ENCODE measurements around the gene RGS12.
A peak's percentile ranks its signal among the peaks of the same experiment; 100 is the strongest.

RGS12 gene

DNA sequence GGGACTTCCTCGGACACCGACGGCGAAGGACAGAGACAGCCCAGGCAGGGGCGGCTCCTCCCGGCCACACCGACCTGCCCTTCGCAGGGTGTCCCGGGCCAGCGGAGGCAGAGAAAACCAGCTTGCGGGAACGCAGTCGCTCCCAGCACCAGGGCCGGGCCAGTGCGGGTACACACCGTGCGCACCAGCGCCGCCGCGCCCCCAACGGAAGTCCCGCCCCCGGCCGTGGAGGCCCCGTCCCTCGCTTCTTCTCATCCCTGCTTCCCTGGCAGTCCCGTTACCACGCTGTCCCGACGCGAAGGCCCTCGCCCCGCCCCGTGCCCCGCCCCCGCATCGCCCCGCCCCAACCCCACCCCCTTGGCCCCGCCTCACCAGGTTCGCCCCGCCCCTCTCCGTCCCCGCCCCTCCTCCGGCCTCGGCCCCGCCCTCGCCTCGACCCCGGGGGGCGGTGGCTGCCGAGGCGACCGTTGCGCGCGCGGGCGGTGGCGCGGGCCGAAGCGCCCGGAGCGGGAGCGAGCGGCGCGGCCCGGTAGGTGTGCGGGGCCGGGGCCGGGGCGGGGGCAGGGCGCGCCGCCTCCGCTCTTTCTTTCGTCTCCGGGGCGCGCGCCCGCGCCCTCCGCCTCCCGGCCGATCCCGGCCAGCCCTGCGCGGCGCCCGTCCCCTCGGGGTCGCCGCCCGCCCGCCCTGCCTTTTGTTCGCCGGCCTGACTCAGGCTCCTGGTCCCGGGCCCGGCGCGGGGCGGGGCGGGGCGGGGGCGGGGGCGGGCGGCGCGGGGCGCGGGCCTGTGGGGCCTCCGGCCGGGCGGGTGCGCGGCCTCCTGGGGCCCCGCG is at the start of gene RGS12:
Gene RGS12, plus strand, starts transcription at position 451 of the 830 bp plus-strand sequence. CDS start 23,150 bp downstream, outside the sequence.
- DNase-seq, result peak; percentile 89

- no peak for DNase-seq
Observed at GRCh38 chr4:3243136-3243780, 49.6 kb upstream of the RGS12 start.

DNA sequence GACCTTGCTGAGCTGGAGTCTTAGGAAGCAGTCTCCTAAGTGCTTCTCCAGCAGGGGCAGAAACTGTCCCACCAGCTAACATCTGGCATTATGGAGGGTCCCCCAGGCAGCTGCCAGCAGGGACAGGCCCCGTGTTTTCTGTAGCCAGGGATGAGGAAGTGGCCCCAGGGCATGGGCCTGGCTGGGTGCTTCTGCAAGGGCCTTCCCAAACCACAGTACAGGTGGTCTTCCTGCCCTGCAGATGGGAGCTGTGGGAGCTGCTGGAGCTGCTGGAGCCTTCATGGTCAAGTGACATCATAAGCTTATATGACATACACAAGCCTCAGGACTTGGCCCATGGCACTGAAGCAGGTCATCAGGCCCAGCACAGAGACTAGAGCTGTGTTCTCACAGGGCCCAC is 48.8 kb upstream of the RGS12 start:
- DNase-seq, result no peak

DNA sequence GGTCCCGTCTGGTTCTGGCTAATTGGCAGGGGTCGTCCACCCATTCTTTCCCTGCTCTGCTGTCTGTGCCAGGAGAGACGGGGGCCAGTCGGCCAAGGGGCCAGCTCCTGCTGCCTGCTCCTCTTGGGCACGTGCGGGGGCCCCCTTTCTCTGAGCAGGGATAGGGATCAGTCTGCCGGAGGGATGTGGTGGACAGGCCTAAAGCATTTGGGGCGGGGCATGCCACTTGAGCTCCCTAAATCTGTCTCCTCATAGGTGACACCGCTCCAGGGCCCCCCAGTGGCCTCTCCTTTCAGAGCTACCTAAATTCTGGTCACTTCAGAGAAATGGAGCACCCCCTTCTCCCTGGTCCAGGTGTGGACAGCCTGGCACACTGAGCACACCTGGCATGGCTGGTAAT is 48.1 kb upstream of the RGS12 start:
- no peak for DNase-seq

GRCh38 chr4:3245676-3246075 is 47.1 kb upstream of the RGS12 start:
- DNase-seq, result no peak

GRCh38 chr4:3246458-3247398 is 46.1 kb upstream of the RGS12 start:
- no peak for DNase-seq

- DNase-seq, result no peak
Observed at GRCh38 chr4:3247399-3248177, 45.2 kb upstream of the RGS12 start.

DNA sequence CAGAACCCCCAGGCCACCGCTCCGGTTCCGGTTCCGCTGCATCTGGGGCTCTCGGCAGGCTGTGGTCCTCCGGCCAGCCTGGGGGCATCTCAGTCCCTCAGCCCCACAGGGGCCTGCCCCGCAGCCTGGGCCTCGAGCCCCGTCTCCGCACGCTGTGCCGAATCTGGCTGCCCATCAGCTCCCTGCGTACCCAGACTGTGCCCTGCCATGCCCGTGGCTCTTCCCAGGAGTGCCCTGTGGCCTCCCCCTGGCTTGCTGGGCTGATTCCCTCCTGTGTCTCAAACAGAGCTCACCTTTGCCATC is 44.7 kb upstream of the RGS12 start:
- DNase-seq, result no peak

DNA sequence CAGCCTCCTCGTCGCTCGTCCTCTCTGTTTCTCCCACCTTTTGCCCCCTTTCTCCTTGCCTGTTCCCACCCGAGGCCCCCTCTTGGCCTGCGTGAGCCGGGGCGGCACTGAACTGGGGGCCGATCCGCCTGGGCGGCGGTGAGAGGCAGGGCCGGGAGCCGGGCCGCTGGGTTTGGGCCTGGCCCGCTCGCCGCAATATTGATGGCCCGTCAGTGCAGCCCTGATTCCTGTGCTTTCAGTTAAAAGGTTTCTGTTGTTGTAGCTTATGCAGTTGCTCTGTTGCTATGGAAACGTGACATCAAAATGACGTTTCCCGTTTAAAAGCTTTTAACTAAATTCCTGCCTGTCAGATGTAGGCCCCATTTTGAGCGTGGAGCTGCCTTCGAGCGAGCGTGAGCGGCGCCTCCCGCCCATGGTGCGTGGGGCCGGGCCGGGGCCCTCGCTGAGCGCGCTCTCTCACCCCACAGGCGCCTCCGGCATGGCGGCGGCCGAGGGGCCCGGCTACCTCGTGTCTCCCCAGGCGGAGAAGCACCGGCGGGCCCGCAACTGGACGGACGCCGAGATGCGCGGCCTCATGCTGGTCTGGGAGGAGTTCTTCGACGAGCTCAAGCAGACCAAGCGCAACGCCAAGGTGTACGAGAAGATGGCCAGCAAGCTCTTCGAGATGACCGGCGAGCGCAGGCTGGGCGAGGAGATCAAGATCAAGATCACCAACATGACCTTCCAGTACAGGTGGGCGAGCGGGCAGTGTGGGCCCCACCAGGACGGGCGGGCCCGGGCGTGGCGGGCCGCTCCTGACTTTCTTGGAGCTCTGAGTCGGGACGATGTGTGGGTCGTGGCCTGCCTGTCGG is 43.8 kb upstream of the RGS12 start, which contains the start of gene MSANTD1:
Gene MSANTD1, plus strand, starts transcription at position 349 of the 851 bp plus-strand sequence. Its CDS starts 64 bp downstream, at position 413.
- no peak for DNase-seq

- no peak for DNase-seq
Observed at GRCh38 chr4:3249711-3250437, 42.9 kb upstream of the RGS12 start.

DNA sequence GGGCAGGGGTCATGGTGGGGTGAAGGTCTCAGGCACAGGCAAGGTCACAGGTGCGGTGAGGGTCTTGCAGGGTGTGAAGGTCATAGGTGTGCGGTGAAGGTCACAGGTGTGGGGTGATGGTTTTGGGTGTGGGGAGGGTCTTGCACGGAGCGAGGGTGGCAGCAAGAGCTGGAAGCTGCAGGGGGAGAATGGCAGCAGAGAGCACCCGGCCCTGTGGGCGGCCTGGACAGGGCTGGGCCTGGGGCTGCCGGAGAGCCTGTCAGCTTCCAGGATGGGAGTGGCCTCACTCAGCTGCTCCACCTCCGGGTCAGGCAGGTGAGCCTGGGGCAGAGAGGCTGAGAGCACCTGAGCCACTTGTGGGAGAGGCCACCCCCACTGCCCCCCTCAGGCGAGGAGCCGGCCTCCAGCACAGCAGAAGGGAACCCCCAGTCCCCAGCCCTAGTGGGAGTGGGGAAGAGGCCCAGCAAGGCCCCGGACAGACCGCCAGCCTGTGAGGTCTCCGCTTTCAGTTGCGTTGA is 42.3 kb upstream of the RGS12 start:
- DNase-seq, result no peak

DNA sequence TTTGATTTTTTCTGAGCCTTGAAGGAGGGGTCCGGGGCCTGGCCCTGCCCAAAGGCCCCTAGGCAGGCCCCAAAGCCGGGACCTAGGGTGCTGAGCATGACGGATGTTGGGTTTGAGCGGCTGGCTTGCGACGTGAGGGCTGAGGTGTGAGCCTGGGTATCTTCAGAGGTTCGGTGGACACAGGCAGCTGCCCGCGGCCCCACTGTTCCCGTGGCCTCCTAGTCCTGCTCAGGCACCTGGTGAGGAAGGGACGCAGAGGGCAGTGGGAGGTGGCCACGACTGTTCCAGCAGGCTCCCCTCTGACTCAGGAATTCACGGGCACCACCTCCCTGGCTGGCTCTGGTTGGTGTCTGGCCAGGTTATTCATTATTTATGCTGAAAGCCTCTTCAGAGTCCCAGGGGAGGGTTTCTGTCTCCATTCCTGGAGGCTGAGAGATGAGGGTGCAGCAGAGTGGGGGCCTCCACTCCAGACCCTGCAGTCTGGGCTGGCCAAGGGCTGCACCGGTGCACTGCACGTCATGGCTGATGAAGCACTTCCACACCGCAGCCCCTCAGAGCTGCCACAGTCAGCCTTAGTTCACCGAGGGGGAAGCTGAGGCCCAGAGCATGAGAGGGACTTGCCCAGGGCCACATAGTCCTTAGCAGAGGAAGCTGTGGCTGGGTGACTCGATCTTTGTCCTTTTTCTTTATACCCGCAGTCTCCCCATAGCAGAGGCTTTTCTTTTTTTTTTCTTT is 41.7 kb upstream of the RGS12 start:
- DNase-seq, result no peak

DNA sequence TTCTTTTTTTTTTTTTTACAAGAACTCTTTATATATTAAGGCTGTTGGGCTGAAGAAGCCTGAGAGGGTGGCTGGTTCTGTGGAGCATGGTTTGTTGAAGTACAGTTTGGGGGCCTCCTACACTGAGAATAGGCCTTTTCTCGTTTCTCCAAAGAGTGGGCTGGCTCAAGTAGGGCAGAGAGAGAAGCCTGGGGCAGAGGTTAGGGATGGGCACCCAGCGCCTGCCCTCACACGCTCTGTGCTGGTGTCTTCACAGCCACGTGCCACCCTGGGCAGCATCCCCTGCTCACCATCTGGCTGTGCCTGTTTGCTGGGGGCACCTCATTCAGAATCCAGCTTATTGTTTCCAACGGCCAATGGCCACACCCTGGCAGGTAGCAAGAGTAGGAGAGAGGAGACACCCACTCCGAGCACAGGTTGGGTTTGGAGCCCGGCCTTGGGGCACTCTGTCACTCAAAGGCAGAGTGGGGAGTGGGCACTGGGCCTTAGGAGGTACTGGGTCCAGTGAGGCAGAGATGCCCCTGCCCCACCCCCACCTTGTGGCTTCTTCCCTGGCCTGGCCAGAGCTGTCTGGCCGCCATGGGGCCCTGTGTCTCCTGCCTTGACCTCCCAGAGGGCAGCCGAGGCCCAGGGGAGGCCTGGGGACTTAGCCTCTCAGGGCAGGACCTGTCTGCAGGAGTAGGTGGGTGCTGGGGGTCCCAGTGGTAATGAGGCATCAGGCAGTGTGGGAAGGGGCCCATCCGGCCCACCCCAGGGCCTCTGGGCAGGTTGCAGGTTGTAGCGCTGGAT is 40.9 kb upstream of the RGS12 start:
- no peak for DNase-seq

DNA sequence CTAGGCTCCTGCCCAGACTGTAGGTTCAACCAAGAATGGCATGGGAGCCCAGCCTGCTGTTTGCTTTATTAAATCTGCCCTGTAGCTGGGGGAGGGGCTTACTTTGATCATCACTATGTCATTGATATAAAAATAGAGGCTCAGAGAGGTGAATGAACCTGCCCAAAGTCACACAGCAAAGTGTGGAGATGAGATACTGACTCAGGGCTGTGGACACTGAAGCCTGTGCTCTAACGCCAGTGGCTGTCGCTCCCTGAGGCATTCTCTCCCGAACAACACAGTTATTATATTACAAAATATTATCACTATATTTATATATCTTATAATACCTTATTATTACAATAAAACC is 40.4 kb upstream of the RGS12 start:
- no peak for DNase-seq

- no peak for DNase-seq
Observed at GRCh38 chr4:3252831-3253641, 39.8 kb upstream of the RGS12 start.

- DNase-seq, result no peak
Observed at GRCh38 chr4:3253808-3254207, 39.0 kb upstream of the RGS12 start.

DNA sequence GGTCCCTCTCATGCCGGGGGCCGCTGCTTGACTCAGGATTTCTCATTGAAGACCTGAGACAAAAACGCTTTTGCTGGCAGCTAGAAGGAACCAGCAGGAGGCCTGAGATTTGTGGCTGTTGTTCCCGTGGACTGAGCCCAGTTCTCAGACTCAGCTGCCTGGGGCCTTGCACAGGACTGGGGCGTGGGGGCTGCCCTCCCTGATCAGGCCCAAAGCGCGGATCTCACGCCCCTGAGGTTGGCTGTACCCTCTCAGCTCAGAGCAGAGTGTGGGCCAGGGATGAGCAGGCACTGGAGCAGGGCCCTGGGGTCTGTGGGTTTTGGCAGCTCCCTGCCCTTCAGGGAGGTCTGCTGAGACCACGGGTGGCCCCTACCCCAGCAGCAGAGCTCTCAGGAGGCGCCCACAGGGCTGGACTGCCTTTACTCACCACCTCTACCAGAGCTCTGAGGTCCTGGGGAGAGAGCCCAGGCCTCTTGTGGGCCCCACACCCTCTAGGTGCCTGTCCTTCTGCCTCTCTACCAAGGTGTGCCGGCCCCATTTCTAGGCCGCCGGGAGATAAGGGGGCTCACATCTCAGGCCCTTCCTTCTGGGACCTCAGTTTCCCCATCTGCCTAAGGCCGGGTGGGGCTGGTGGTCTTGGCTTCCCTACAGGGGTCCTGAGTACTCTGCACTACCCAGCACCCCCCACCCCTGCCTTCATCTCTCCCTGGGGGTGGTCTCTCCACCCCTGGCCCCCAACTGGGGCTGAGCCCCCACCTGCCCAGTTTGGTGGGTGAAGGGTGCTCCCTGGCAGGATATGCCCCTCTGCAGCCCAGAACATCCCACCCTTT is 38.3 kb upstream of the RGS12 start:
- DNase-seq, result no peak
